A549 treated with CORT108297 at 1 μM for 4 hours (cell line): ENCODE measurements around the gene DENND5B. TPM values are rescaled to one million over a fixed set of nuclear protein-coding genes. Genes with fewer than 3 reads are reported as not detected.

ENCODE experiments used
- total RNA-seq: library from RNA; stranded (reverse); fragments of 200-300 nt; extraction: Qiagen RNA extraction; gene quantifications from 5 replicates; pipeline ENCODE4 v1.2.3, GENCODE V29; 2022

Gene DENND5B
- total RNA-seq: 13.2 to 16.2 TPM (median 15.5 TPM) in 5 replicates

GRCh38 chr12:31590642-31591379 lies at the start of gene DENND5B:
Gene DENND5B (minus strand): TSS chr12:31591136. CDS start chr12:31590832, 304 bp downstream.

Other genes starting within 250 kb of the DENND5B start
- gene ETFBKMT, start 68.6 kb upstream of the DENND5B start, total RNA-seq: 0.63 to 1.1 TPM (median 0.80 TPM) in 5 replicates
- 9.4 to 12.5 TPM (median 12.0 TPM) in 5 replicates for gene AMN1, start 137.9 kb upstream of the DENND5B start, total RNA-seq